Endothelial cell of umbilical vein (primary cell): Measurements from ENCODE around the gene GAS7. TPM values are rescaled to one million over a fixed set of nuclear protein-coding genes. Genes with fewer than 3 reads are reported as not detected.

Experiments used
- BruUV-seq: library from RNA; stranded (reverse); fragments of 400-500 nt; replicated peaks from 2 replicates; lab custom pipeline; 2021; lab: Mats Ljungman, UMichigan
- CTCF ChIA-PET: fragments of 300-600, 350-600 bp; sonication (Branson Sonifier 250); formaldehyde crosslinking; loops from one replicate; lab custom pipeline; 2021; ENCODE audit warnings: antibody characterized with exemption, inconsistent platforms; lab: Charles Lee
- POLR2A ChIA-PET: fragments of 300-600, 350-600 bp; sonication (Branson Sonifier 250); formaldehyde crosslinking; loops from one replicate; lab custom pipeline; 2021; ENCODE audit warnings: antibody characterized with exemption, inconsistent platforms; lab: Charles Lee
- DNase-seq: peaks from one replicate; pipeline ENCODE4 v3.0.0-alpha.2; 2011; ENCODE audit warnings: low read depth, low spot score
- FAIRE-seq: peaks from 2 replicates; lab custom pipeline; 2011; peaks lifted over from hg19 to GRCh38; lab: Jason Lieb, UNC
- H2AFZ ChIP-seq: 2 replicates; pipeline ENCODE4 v1.6.0; 2012; ENCODE audit warnings: low read depth, low read length, control low read depth, inconsistent platforms
- H3K27ac ChIP-seq: 2 replicates; pipeline ENCODE4 v1.5.1; 2011; ENCODE audit warnings: low read depth, mild to moderate bottlenecking, control low read depth, low read length, moderate library complexity; ENCODE audit not compliant: insufficient read depth
- H3K27me3 ChIP-seq, 2 experiments: 2 replicates each; pipeline versions ENCODE4 v1.6.0 to v1.6.1; 2011; ENCODE audit warnings: low read length in 2 of 2, mixed read lengths in 1 of 2; ENCODE audit not compliant: control insufficient read depth in 2 of 2, insufficient read depth in 2 of 2
- H3K36me3 ChIP-seq, 2 experiments: 2 replicates in 1 of 2; 3 replicates in 1 of 2; pipeline ENCODE4 v1.5.1; 2011; ENCODE audit warnings: low read length in 2 of 2, mild to moderate bottlenecking in 1 of 2, moderate library complexity in 1 of 2; ENCODE audit not compliant: control insufficient read depth in 2 of 2, insufficient read depth in 2 of 2; ENCODE audit errors: extremely low read depth in 1 of 2
- H3K4me1 ChIP-seq: 3 replicates; pipeline ENCODE4 v1.5.1; 2011; ENCODE audit warnings: mild to moderate bottlenecking, low read length; ENCODE audit not compliant: control insufficient read depth, insufficient read depth; ENCODE audit errors: extremely low read depth
- H3K4me2 ChIP-seq: 2 replicates; pipeline ENCODE4 v1.6.1; 2011; ENCODE audit warnings: low read length, control low read depth, mixed read lengths; ENCODE audit not compliant: insufficient read depth
- H3K4me3 ChIP-seq, 3 experiments: fragments of 200-600 bp in 1 of 3; sonication (generic), shearing (Covaris generic) in 1 of 3; replicated peaks in 1 of 3; 2 replicates each; pipeline ENCODE4 v1.5.1; 2011 to 2016; ENCODE audit warnings: control low read depth in 3 of 3, low read length in 3 of 3, mild to moderate bottlenecking in 2 of 3, inconsistent platforms in 1 of 3, low read depth in 1 of 3, moderate library complexity in 1 of 3; ENCODE audit not compliant: insufficient read depth in 1 of 3
- H3K79me2 ChIP-seq: 2 replicates; pipeline ENCODE4 v1.6.0; 2012; ENCODE audit warnings: low read length, inconsistent platforms; ENCODE audit not compliant: control insufficient read depth, insufficient read depth
- H3K9ac ChIP-seq: replicated peaks from 2 replicates; pipeline ENCODE3; 2011; ENCODE audit warnings: low read length, control low read depth; ENCODE audit not compliant: insufficient read depth; ENCODE audit errors: extremely low read depth
- H3K9me1 ChIP-seq: replicated peaks from 3 replicates; pipeline ENCODE4 v1.6.0; 2011; ENCODE audit warnings: mild to moderate bottlenecking, low read length; ENCODE audit not compliant: control insufficient read depth, insufficient read depth; ENCODE audit errors: extremely low read depth
- H3K9me3 ChIP-seq: replicated peaks from 2 replicates; pipeline ENCODE4 v1.5.1; 2012; ENCODE audit warnings: low read length, inconsistent platforms; ENCODE audit not compliant: control insufficient read depth, insufficient read depth
- H4K20me1 ChIP-seq: replicated peaks from 2 replicates; pipeline ENCODE3; 2011; ENCODE audit warnings: mild to moderate bottlenecking, low read length; ENCODE audit not compliant: control insufficient read depth, insufficient read depth; ENCODE audit errors: extremely low read depth
- EZH2 ChIP-seq: IDR thresholded peaks from 2 replicates; pipeline ENCODE4 v1.6.1; 2012; ENCODE audit warnings: borderline replicate concordance, low read depth, mild to moderate bottlenecking, moderate library complexity, low read length, inconsistent platforms; ENCODE audit not compliant: severe bottlenecking
- FOS ChIP-seq: IDR thresholded peaks from 2 replicates; pipeline ENCODE4 v1.6.1; 2011; ENCODE audit warnings: mild to moderate bottlenecking, low read length, moderate library complexity, borderline replicate concordance; ENCODE audit not compliant: insufficient read depth
- GATA2 ChIP-seq: IDR thresholded peaks from 2 replicates; pipeline ENCODE4 v1.7.0; 2011; ENCODE audit warnings: low read depth, mild to moderate bottlenecking, moderate library complexity, mixed read lengths, low read length; ENCODE audit not compliant: insufficient read length, insufficient read depth
- JUN ChIP-seq: IDR thresholded peaks from 2 replicates; pipeline ENCODE4 v1.6.1; 2011; ENCODE audit warnings: borderline replicate concordance, low read depth; ENCODE audit not compliant: insufficient read length, insufficient read depth
- MYC ChIP-seq: IDR thresholded peaks from one replicate; pipeline ENCODE4 v1.6.1; 2011; ENCODE audit warnings: mild to moderate bottlenecking, low read depth, low read length
- POLR2A ChIP-seq: IDR thresholded peaks from 2 replicates; pipeline ENCODE4 v1.6.1; 2012; ENCODE audit warnings: low read depth, mild to moderate bottlenecking, control low read depth, low read length
- POLR2AphosphoS5 ChIP-seq: IDR thresholded peaks from 2 replicates; pipeline ENCODE4 v1.6.1; 2012; ENCODE audit warnings: low read depth, mild to moderate bottlenecking, control low read depth, low read length, moderate library complexity; ENCODE audit not compliant: insufficient read depth
- dilution Hi-C: fragments of 300-500 bp; cut with MboI; formaldehyde crosslinking; loops from one replicate; pipeline ENCODE4 v1.15.0; 2019; ENCODE audit warnings: low sequenced_read_pairs; ENCODE audit not compliant: extremely low pct_ligation_motif_present
- intact Hi-C: fragments of 100-400 bp; cut with micrococcal nuclease; formaldehyde crosslinking; loops from one replicate; pipeline ENCODE4 v1.10.0; 2022
- polyA plus RNA-seq, 4 experiments: library from polyadenylated mRNA; depleted of rRNA in 3 of 4; stranded (reverse) in 3 of 4; unstranded in 1 of 4; fragments of >200 nt; gene quantifications; 2 replicates each; pipeline versions ENCODE4 v1.2.1 to v1.2.3, GENCODE V29; 2011 to 2012; ENCODE audit warnings: missing spikeins in 1 of 4
- total RNA-seq: library from RNA; stranded (reverse); gene quantifications from 2 replicates; pipeline ENCODE4 v1.2.3, GENCODE V29; 2021
- TF ChIP-seq, protein P1 (sequence below), 2 donors: IDR thresholded peaks; 1 replicate in 1 of 2; 2 replicates in 1 of 2; pipeline ENCODE4 v1.5.1; 2011; ENCODE audit warnings: low read length in 2 of 2, mild to moderate bottlenecking in 2 of 2, moderate library complexity in 2 of 2, control low read depth in 1 of 2, inconsistent platforms in 1 of 2, low read depth in 1 of 2; ENCODE audit not compliant: insufficient read depth in 1 of 2; ENCODE audit errors: extremely low read depth in 1 of 2
- TF ChIP-seq, protein P2 (sequence below): IDR thresholded peaks from 2 replicates; pipeline ENCODE4 v1.6.1; 2011; ENCODE audit not compliant: insufficient read depth, insufficient read length

The GAS7 gene
- total and polyA plus RNA-seq, 2 donors (not counting 3 experiments of a cell fraction or from before 2014, with no cell fraction given) = not detected

DNA sequence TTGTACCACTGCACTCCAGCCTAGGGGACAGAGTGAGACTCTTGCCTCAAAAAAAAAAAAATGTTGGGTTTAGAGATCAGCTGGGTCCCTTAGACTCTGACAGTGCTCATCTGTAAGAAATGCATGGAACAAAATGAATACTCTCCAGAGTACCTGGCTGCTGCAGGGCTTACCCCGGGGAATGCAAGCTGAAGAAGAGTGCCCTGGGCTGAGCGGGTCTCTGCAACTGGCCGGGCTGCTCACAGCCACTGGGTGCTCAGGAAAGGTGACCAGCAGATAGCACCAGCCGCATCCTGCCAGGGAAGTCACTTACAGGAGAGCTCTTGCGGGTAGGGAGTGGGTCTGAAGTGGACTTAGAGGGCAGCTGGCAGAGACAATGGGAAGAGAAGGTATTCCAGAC lies 82.1 kb downstream of the GAS7 start:
- DNase-seq (no peak), FAIRE-seq (no peak)
- Histone ChIP-seq H4K20me1 (no peaks in the 10 kb centered on the region), H3K79me2 (no peaks in the 10 kb centered on the region), H3K9me3 (peaks cover 2% of the 10 kb centered on the region), H3K4me1 (no peaks in the 10 kb centered on the region), H2AFZ (no peak overlapping the region), H3K27me3 (no peaks in the 10 kb centered on the region), H3K4me3 (no peak overlapping the region), H3K36me3 (no peaks in the 10 kb centered on the region), H3K4me2 (no peak overlapping the region), H3K27ac (no peak overlapping the region), H3K9me1 (no peaks in the 10 kb centered on the region), H3K9ac (no peak overlapping the region)
- no TSS peak for BruUV-seq
- no peak for TF ChIP-seq EZH2
- TF ChIP-seq POLR2A = no peak
- TF ChIP-seq, protein P1, sequence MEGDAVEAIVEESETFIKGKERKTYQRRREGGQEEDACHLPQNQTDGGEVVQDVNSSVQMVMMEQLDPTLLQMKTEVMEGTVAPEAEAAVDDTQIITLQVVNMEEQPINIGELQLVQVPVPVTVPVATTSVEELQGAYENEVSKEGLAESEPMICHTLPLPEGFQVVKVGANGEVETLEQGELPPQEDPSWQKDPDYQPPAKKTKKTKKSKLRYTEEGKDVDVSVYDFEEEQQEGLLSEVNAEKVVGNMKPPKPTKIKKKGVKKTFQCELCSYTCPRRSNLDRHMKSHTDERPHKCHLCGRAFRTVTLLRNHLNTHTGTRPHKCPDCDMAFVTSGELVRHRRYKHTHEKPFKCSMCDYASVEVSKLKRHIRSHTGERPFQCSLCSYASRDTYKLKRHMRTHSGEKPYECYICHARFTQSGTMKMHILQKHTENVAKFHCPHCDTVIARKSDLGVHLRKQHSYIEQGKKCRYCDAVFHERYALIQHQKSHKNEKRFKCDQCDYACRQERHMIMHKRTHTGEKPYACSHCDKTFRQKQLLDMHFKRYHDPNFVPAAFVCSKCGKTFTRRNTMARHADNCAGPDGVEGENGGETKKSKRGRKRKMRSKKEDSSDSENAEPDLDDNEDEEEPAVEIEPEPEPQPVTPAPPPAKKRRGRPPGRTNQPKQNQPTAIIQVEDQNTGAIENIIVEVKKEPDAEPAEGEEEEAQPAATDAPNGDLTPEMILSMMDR (IDR thresholded peaks at IDR 0.05; ENCODE audit: extremely low read depth in 1 of 2, insufficient read depth in 1 of 2, low read depth in 1 of 2, low read length in 2 of 2) = no peak
- TF ChIP-seq, protein P2, sequence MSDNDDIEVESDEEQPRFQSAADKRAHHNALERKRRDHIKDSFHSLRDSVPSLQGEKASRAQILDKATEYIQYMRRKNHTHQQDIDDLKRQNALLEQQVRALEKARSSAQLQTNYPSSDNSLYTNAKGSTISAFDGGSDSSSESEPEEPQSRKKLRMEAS = no peak
- TF ChIP-seq GATA2 = no peak
- TF ChIP-seq MYC = no peak
- TF ChIP-seq FOS = no peak
- no peak for TF ChIP-seq JUN
- no peak for TF ChIP-seq POLR2AphosphoS5
- dilution Hi-C loops = no loop called here
- ChIA-PET POLR2A (no interaction called here), CTCF (no interaction called here)
- intact Hi-C loops = no loop called here
